Endothelial cell of hepatic sinusoid (primary cell): ENCODE results near the gene FZD1.

Experiments used
- in situ Hi-C: cut with HindIII; loops from 2 replicates; pipeline ENCODE4 v1.10.0; 2017; ENCODE audit warnings: low sequenced_read_pairs

The FZD1 gene

GRCh38 chr7:91264046-91264923 is at the start of gene FZD1:
FZD1 (plus strand) TSS chr7:91264433; CDS start chr7:91264881, 448 bp downstream.
- in situ Hi-C loops: no loop called here

GRCh38 chr7:91226411-91226810 is 37.8 kb upstream of the FZD1 start:
- in situ Hi-C loops: no loop called here

GRCh38 chr7:91228327-91228726 is 35.9 kb upstream of the FZD1 start:
- in situ Hi-C loops: no loop called here

- in situ Hi-C loops: no loop called here
These were observed 35.2 kb upstream of the FZD1 start for GRCh38 chr7:91228927-91229558.

- in situ Hi-C loops: no loop called here
These were observed 34.1 kb upstream of the FZD1 start for GRCh38 chr7:91230100-91230499.

- in situ Hi-C loops: no loop called here
These were observed 33.7 kb upstream of the FZD1 start for GRCh38 chr7:91230503-91230902.

GRCh38 chr7:91233212-91233611 is 31.0 kb upstream of the FZD1 start:
- in situ Hi-C loops: no loop called here

GRCh38 chr7:91235211-91235832 is 28.9 kb upstream of the FZD1 start:
- in situ Hi-C loops: no loop called here

- in situ Hi-C loops: no loop called here
These were observed 25.0 kb upstream of the FZD1 start for GRCh38 chr7:91239171-91239604.

GRCh38 chr7:91239772-91240171 is 24.5 kb upstream of the FZD1 start:
- in situ Hi-C loops: no loop called here

- in situ Hi-C loops: no loop called here
These were observed 23.8 kb upstream of the FZD1 start for GRCh38 chr7:91240376-91240941.

- in situ Hi-C loops: no loop called here
These were observed 22.0 kb upstream of the FZD1 start for GRCh38 chr7:91242097-91242844.

- in situ Hi-C loops: no loop called here
These were observed 20.5 kb upstream of the FZD1 start for GRCh38 chr7:91243591-91244301.

GRCh38 chr7:91247500-91247899 is 16.7 kb upstream of the FZD1 start:
- in situ Hi-C loops: no loop called here

GRCh38 chr7:91248996-91249395 is 15.2 kb upstream of the FZD1 start:
- in situ Hi-C loops: no loop called here

GRCh38 chr7:91249506-91250233 is 14.6 kb upstream of the FZD1 start:
- in situ Hi-C loops: no loop called here

- in situ Hi-C loops: no loop called here
These were observed 13.5 kb upstream of the FZD1 start for GRCh38 chr7:91250706-91251105.

- in situ Hi-C loops: no loop called here
These were observed 12.4 kb upstream of the FZD1 start for GRCh38 chr7:91251877-91252276.

GRCh38 chr7:91263384-91264045 is 718 bp upstream of the FZD1 start:
- in situ Hi-C loops: no loop called here
